ENCODE results near the gene CAPZB.
"Not testable (repeated sequence)": the region's sequence is repeated elsewhere in the genome, so short reads cannot be mapped to it uniquely, and the experiment has no call there.

The CAPZB gene

DNA sequence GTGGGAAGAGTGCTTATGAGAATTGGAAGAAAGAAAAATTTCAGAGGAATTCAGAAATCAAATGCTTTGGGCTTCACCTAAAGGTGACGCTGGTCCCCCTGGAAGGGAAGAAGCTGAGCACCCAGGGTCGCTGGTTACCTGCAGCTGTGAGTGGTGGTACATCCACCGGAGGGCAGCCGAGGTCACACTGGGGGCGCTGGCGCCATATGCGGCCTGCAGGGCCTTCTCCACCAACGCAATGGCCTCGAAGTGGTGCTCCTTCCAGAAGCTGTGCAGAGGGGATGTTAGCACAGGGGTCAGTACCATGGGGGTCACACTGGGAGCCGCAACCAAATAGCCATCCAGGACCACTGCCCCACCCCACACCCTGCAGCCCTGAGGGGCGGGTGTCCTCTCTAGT lies 179.5 kb downstream of the CAPZB start:
- no peak for DNase-seq

DNA sequence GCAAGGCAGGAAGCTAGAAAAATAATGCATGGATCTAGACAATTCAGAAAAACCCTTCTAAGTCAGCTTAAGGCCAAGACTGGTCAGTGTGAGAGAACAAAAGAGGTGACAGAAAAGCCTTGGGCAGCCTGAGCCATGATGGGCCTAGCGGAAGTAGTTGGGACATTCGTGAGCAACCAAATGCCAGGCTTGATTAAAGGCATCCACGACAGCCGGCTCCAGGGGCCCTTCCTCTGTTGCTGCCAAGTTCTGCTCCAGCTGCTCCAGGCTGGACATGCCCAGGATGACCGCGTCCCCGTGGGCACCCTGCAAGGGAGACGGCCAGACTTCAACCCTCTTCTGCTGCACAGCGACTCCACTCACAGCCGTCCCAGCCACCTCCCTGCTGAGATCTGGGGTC lies 181.3 kb downstream of the CAPZB start:
- not testable (repeated sequence) for DNase-seq

DNA sequence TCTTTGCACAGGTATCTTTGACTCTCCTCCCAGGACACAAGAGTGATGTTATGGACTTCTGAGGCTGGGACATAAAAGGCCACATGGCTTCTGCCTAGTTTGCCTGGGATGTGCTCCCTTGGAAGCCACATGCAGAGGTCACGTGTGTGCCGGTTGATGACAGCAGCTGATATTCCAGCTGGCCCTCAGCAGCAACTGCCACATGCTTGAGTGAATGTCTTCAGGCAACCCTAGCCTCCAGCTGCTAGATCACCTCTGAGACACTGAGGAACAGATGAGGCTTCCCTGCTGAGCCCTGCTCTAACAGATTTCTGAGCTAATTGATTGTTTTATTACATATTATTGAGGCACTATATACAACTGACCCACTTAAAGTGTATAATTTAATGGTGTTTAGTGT lies 185.1 kb downstream of the CAPZB start:
- no peak for DNase-seq

DNA sequence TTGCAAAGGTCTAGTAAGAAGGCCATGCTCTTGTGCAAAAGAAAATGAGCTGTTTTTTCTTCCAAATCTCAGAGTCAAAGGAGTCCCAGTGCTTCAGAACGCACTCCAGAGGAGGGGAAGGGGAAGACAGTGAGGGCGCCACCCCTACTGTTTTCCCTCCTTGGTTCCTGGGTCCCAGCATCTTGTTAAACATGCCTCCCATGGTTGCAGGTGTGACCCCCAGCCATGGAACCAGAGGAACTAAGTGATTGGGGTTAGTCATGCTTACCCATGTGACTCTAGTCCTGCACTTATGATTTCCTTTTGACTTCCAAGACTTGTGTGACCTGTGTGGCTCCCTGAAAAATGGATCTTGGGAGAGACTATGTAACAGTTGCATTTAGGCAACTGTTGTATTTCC lies 190.7 kb downstream of the CAPZB start:
- no peak for DNase-seq

DNA sequence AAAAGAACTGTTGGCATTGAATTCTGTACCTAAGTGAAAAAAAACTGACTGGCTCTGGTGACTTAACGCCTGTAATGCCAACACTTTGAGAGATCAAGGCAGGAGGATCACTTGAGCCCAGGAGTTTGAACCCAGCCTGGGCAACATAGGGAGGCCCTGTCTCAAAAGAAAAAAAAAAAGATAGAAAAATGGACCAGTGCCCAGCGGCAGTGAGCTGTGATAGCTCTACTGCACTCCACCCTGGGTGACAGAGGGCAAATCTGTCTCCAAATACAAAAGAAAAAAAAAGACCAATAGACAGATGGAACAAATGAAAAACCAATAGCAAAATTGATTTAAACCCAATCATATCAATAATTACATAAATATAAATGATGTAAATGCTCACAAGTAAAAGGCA lies 196.1 kb downstream of the CAPZB start:
- DNase-seq = no peak

All from amniotic stem cell (primary cell).